GM19240 (cell line): ENCODE data around the gene TDP1.
"Not testable (repeated sequence)": the region's sequence is repeated elsewhere in the genome, so short reads cannot be mapped to it uniquely, and the experiment has no call there.

Source experiments
- DNase-seq: peaks from one replicate; pipeline ENCODE4 v3.0.0; 2011; ENCODE audit warnings: low spot score; ENCODE audit not compliant: insufficient read length

The TDP1 gene

DNA sequence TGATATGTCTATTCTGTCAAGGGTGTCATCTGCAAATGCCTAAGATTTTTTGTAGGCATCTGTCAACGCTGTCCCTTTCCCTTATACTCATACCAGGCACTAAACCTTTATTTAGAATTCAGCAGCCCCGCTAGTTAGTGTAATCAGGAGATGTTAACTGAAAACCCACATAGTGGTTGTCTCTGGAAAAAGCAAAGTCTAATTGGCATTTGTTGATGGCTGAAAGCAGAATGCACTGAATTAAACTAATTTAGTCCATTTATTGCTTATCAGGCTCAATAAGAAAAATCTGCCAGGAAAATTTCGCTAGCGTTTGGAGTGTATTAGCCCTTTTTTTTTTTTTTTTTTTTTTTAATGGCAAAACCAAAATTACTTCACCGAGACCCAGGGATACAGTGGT, 34.5 kb downstream of the TDP1 start:
- DNase-seq: no peak

DNA sequence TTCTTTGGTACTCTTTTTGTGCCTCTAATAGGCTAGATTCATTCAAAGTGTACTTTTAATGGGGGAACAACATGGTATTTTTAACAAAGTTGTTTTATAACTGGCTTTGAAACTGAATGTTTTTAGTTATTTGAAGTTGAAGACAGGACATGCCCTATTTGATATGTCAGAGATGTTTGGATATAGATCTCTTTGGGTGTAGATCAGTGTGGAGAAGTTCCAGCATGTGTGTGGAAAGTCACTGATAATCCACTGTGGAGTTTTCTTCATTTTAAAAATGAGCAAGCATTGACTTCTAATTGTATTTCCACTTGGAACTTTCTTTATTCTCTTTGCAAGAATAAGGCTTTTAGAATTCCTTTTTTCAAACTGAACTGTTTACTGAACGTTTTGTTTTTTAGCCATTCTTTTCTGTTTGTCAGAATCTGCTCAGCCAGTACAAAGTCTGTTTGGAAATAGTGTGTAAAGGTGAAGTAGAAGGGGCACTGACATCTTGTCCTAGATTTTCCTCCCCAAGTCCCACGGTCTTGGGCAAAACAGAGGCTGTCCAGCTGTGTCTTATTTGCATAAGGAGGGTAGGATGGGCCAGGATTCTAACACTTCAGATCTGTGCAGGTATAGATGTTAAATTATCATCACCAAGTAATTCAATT, 35.0 kb downstream of the TDP1 start:
- DNase-seq: no peak

DNA sequence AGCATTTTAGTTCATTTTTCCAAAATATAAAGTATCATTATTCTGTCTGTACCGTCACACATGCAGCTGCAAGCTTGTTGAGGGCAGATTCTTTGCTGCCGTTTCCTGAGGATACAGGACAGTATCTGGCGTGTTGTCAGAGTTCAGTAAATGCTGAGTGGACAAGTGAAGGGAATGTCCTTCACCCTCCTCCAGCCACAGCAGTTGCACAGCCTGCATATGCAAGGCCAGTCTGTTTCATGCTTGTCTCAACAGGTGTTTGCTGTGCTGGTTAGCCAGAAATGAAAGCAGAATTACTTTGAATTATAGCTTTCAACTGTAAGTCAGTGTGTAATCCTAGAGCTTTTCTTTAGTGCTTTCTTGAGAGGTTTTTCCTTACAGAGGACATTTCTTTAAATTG, 36.5 kb downstream of the TDP1 start:
- DNase-seq: no peak

DNA sequence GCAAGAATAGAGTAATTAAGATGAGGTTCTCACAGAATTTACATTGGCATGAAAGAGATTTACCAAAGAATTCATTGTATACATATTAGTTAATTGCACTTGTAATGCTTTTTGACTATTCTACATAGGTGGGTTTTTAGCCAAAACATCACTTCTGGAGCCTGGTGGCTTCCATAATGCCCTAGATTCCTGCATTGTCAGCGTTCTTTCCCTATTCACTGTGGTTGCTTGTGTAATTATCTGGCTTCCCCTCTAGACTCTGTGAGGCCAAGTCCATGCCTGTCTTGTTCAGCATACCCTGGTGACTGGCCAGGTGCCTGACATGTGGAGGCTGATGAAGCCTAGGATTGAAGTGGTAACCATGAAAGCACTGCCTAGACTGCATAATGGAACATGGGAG, 41.2 kb downstream of the TDP1 start:
- DNase-seq: no peak

DNA sequence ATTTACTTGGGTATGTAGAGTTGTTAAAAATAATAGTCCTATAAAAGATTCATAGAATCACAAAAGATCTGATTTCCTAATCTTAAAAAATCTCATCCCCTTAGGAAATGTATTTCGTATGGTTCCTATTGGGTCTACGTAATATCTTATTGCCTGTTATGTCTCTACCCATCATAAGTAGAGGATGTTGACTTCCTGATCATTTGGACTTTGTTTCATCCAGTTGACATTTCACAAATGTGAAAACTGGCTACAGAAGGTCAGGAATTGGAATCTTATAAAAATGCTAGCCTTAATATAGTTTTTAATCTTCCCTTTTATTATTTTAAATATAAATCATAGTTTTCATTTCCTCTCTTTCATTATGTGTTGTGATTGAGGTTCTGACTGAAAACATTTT, 45.2 kb downstream of the TDP1 start:
- DNase-seq: no peak

DNA sequence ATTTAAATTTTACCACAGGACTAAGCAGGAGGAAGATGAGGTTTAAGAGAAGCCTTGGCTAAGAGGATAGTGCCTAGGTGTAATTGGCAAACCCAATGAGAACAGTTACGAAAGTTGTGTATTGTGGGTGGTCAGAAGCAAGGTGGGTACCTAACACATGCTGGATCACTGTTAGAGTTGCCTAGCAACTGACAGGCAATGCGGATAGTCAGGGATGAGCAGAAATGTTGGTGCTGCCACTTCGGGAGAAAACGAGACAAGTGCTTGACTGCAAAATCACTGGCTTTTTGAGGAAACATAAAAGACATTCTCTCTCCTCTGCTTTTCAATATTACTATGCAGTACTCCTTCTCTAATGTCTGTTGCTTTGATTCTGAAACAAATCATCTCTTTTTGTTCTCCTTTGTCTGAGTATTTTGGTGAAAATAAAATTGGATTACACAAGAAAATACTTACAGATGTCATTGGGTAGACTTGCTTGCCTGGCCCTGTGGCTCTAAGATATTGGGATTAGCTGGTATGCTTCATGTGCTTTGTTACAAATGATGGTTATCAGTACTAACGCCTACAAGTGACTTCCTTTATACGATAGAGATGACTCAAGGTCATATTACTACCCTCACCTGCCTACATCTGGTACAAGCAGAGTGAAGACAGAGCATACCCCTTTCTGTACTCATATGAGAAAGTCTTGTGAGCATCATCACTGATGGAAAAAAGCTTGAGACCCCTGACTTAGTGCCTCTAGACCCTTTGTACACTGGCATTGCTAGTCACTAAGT, 48.0 kb downstream of the TDP1 start:
- no peak for DNase-seq

DNA sequence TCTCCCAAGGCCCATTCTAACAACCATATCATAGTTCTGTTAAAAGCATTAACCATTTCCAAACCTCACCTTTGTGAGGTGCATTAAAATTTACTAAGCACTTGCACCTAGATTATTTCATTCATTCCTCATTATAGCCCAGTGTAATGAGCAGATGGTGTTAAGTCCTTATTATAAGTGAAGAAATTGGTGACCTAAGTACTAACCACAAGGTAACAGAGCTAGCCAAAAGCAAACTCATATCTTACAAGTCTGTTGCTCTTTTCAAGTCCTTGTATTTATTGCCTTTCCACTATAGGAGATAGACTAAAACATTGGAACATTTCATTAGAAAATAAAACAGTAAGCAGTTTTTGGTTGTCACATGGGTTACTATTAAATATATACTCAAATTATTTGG, 49.7 kb downstream of the TDP1 start:
- no peak for DNase-seq

DNA sequence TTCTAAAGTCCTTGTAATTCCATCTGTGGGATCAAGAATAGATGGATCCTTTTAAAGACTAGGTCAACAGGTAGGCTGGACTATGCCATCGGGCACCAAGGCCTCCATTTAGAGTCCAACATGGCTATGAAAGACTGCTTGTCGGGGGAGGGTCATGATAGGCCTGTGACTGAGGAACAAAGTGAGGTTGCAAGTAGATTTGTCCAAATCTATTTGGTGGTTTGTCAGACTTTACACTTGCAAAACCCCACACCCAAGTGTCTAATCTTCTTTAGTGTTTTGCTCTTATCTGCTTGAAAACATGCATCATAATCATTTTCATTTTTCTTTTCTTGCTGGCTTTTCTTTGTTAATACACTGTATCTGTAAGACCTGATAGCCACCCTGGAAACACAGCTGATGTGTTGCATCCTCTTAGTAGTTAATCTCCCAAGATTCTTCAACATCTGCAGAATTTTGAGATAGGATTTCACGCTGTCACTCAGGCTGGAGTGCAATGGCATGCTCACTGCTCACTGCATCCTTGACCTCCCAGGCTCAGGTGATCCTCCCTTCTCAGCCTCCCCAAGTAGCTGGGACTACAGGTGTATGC, 50.3 kb downstream of the TDP1 start:
- no peak for DNase-seq

DNA sequence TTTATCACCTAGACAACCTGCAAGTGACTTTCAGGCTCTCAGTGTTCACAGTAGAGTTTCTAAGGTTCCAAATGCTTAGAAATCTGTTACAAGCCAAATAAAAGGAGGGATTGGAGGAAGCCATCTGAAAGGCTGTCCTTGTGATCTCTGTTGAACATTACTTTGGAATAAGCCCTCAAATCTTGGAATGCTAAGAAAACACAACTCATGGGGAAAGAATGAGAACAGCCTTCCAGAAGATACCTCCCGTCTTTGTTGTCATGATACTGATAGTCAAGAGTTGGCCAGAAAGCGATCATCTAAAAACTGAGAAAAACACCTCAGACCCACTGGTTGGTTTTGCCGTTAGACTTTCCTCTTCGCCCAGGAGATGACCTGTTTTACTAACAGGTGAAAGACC, 61.6 kb downstream of the TDP1 start:
- DNase-seq: no peak

DNA sequence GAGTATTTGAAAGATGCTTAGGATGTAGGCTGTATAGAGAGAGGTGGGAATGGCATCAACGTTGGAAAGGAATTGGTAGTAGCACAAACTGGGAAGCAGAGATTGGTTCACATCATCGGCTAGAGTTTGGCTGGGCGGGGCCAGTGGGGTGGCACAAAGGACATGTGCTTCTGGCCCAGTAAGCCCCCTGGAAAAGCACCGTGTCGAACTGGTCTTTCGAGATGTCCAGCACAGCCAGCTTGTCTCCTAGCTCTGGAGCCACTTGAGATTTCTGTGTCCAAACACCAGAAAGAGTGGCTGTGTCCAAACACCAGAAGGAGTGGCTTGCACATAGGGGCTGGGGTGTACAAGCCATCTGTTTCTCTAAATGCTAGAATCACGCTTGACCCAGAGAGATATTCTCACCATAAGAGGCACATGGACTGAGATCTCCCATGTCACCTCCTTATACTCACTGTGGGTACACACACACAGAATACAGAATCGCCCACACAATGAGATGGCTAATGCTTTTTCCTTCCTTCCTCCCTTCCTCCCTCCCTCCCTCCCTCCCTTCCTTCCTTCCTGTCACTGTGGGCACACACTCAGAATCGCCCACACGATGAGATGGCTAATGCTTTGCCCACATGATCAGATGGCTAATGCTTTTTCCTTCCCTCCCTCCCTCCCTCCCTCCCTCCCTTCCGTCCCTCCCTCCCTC, 64.2 kb downstream of the TDP1 start:
- no peak for DNase-seq

DNA sequence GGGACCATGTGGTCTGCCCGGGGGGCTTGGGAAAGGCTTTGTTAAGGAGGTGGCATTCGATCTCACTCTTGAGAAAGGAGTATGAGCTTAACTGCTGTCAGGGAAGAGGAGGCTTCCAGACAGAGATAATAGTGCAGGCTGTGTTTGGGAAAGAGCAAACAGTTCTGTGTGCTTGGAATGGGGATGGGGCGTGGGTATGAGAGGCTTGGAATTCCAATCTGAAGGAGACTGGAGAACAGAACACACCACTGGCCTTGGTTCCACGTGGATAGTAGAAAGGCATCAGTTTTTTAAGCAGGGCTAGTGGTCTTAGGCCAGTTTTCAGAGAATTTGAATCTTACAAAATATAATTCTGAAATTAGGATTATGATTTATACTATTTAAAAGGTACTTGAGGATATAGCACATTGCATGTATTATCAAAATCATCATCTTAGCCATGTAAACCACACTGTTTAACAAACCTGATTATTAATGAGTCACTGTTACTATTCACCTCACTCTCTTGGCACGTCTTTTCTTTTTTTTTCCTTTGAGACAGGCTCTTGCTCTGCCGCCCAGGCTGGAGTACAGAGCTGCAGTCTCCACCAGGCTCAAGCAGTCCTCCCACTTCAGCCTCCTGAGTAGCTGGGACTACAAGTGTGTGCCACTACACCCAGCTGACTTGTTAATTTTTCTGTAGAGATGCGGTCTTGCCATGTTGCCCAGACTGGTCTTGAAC, 67.6 kb downstream of the TDP1 start:
- no peak for DNase-seq

DNA sequence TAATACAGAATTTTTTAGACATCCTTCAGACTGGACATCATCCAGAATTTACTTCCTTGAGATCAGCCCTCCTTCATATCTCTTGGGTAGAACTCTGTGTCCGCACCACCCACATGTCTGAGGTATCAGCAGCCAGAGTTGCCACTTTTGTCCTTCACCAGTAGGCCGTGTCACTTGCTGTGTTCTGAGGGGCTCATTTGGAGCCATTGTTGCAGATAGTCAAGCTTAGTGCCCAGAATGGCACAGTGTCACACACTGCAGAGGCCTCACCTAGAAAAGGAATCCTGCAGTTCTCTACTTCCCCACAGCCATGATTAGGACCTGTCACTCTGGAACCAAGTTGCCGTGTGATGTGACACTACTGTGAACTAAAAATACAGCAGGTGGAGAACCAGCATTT, 69.2 kb downstream of the TDP1 start:
- DNase-seq: no peak

DNA sequence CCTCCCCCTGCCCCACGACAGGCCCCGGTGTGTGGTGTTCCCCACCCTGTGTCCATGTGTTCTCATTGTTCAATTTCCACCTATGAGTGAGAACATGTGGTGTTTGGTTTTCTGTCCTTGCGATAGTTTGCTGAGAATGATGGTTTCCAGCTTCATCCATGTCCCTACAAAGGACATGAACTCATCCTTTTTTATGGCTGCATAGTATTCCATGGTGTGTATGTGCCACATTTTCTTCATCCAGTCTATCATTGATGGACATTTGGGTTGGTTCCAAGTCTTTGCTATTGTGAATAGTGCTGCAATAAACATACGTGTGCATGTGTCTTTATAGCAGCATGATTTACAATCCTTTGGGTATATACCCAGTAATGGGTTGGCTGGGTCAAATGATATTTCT, 70.9 kb downstream of the TDP1 start:
- not testable (repeated sequence) for DNase-seq

DNA sequence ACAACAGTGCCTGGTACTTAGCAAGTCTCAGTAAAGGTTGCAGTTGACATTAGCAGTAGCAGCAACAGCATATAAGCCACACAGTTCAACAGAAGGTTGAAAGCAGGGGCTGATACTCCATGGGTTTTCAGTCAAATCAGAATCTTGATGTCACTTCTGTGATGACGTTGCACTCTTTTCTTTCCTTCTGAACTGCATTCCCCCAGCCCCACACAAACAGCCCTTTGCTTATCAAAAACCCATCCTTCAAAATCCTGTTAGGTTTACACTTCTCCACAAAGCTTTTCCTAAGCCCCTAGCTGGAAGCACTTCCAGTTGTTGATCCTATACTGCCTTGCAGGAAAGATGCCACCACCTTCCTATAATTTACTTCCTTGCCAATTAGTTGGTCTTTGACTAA, 72.1 kb downstream of the TDP1 start:
- DNase-seq: no peak

DNA sequence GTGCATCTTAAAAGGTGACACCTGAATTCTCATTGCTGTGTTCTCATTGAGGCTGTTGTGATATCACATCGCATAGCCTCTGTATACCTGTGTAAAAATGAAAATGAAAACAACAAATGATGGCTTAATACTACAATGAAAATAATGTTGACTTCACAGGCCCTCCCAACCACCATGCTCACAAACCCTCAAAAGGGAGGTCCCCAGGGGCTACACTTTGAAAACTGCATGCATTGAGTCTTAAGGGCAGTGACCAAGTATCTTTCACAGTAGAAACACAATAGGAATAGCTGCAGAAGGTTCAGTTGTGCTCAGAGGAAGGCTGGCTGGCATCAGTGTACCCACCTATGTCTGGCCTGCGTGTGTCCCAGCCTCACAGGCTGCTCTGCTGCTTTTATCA, 78.4 kb downstream of the TDP1 start:
- DNase-seq: no peak

DNA sequence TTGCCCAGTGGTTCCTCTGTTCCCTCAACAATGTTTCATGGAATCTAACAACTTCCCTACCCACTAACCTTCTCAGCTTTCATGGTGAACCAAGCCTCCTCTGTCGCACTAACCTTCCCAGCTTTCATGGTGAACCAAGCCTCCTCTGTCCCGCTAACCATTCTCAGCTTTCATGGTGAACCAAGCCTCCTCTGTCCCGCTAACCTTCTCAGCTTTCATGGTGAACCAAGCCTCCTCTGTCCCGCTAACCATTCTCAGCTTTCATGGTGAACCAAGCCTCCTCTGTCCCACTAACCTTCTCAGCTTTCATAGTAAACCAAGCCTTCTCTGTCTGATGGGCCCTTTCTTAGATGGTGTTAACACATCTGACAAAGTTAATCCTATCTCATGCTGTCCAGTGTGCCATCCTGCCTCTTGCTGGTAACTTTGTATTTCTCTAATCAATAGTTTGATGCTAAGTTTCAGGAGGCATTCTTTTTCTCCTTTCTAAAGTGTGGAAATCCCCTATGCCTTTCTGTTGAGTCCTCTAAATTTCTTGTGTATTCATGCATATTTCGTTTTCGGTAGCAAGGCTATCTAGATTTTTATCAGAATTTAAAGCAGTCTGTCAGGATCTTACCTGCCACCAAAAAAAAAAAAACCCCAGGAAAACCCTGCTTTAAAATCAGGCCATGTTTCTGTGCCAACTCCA, 79.3 kb downstream of the TDP1 start:
- DNase-seq: no peak

DNA sequence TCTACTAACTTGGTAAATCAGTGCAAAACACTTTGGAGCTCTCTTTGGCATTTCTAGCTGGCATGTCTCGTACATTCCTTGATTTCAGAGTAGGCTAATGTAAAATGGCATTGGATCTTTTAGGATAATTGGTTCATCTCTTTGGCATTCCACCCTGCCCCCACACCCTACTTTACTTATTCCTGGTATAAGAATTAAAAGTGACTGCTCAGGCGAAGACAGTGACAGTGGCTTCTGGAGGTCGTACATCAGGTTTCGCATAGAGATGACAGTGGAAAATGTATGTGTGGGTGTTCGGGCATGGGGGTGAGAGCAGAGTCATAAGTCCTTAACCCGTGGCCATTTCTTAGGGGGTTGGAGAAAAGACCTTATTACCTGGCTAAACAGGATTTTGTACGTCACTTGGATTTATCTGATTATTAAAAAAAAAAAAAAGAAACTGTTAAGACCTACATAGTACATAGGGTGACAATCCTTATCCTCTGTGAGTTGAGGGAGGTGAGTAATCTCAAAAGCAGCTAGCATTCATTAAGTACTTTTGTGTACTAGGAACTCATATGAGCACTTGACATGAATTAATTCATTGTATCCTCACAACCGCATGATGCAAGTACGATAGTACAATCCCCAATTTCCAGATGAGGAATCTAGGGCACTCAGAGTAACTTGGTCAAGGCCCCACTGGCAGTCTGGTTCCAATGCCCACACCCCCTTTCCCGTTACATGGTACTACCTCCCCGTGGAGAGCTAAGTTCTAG, 83.7 kb downstream of the TDP1 start:
- no peak for DNase-seq

DNA sequence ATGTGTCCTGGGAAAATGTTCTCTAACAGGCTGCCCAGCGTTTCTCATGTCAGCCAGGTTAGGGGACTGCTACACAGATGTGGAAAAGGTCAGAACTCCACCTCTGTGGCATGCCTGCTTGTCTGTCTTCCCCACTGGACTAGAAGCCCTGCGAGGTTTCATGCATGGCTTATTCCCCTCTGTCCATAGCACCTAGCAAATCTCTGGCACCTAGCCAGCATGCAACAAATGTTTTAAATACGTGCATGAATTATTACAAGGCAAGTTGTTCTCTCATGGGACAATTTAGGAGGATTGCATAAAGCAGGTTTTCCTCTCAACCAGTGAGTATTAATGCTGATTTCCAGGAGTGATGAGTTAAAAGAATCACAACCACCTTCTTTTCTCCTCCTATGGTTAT, 84.7 kb downstream of the TDP1 start:
- no peak for DNase-seq

DNA sequence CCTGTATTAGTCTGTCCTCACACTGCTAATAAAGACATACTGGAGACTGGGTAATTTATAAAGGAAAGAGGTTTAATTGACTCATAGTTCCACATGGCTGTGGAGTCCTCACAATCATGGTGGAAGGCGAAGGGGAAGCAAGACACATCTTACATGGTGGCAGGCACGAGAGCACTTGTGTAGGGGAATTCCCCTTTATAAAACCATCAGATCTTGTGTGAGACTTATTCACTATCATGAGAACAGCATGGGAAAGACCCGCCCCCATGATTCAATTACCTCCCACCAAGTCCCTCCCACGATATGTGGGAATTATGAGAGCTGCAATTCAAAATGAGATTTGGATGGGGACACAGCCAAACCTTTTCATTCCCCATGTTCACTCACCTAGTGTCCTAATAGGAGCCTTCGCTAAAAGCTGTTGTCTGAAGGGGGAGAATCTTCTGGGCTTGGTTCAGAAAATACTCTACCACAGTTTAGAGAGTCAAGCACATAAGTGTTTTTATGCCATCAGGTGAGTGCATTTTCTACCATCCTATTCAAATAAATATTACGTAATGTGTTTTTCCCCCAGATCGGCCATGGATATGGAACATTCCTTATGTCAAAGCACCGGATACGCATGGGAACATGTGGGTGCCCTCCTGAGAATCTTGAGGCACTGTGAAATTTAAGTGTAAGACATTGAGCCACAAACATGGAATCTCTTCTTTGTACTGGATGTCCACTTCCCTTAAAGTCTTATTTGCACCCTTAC, 86.9 kb downstream of the TDP1 start:
- DNase-seq: no peak

DNA sequence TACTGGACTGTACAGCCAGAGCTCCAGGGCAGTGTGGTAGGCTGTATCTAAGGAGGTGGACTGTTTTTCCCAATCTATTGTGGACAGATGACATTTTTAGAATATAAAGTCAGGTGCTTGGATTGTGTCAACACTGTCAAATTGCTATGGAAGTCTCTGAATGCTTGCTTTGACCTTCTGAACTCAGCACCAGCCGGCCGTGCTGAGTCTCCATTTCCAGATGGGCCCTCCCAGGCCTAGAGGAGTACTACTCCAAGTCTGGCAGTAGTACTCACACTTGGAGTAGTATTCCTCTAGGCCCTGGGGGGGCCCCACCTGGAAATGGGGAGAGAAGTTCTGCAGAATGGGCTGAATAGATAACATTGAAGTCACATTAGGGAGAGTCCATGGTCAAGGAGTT, 89.9 kb downstream of the TDP1 start:
- DNase-seq: no peak
